NK-92 treated with Interleukin-12 subunit alpha and Interleukin-12 subunit beta, amount 100 ng/mL, for 24 hours (cell line): ENCODE results near the gene KLRF1.

Experiments
- DNase-seq: peaks from one replicate; lab custom pipeline; 2025; lab: John Stamatoyannopoulos, UW

KLRF1 gene

DNA sequence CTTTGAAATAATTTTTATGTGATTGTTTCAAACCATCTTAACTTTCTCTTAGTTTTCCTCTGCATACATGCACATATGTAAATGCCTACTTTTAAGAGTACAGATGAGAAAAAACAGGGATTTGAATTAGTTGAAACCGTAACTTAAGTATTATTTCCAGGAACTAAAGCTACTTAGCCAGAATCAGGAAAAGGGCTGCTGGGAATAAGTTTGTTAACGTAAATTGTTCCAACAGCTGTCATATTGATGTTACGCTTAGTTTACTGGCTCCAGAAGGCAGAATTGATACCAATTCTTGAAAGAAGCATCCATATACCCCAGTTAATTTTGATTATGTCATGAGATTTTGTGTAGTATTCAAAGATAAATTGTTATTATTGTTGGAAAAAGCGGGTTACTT is 17.9 kb upstream of the KLRF1 start:
- no peak for DNase-seq

DNA sequence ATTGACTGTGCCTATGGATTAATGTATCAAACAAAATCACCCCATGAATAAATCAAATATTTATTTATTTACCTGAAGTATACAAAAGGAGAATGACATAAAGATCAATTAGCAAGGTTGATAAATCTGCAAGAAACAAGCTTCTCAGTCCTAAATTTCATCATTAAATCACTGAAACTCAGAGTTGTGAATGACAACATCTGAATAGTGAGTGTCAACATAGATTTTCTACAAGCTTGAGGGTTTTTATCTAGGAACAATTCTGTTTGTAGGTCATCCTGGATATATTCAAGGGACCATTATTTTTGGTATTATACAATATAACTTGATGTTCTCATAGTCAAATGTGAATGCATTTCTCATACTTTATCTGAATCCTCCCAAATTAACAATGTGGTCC is 17.4 kb upstream of the KLRF1 start:
- DNase-seq: no peak

DNA sequence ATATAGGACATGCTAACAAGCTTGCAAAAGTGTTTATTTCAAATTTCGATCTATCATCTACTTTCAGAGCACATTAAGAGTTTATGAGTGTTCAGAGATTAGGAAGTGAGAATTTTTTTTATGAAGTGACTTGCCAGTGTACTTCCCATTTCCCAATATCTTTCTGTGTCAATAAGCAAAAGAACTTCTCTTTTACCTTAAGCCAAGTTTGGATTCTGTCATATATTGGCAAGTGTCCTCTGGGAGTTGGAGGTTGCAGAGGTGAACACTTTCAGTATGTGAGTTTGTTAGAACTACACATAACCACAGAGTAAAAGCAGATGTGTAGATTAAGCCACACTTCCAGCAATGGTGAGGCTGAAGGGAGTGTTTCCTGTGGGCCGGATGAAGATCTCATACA is 16.6 kb upstream of the KLRF1 start:
- no peak for DNase-seq

DNA sequence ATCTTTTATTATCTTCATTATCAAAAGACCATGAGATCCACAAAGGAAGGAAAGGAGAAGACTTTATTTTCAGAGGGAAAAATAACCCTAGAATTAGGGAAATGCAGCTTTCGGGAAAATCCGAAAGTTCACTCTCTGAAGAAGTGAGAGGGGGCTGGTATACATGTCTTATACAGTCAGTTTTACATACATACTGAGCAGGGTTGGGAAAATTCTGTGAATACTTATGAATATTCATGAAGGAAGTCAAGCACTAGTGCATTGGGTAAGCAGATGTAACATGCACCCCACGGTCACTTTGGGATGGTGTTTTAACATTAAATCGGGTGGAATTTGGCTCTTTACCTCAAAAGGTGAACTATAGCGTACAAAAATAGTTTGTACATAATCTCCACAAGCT is 15.7 kb upstream of the KLRF1 start:
- DNase-seq: no peak

DNA sequence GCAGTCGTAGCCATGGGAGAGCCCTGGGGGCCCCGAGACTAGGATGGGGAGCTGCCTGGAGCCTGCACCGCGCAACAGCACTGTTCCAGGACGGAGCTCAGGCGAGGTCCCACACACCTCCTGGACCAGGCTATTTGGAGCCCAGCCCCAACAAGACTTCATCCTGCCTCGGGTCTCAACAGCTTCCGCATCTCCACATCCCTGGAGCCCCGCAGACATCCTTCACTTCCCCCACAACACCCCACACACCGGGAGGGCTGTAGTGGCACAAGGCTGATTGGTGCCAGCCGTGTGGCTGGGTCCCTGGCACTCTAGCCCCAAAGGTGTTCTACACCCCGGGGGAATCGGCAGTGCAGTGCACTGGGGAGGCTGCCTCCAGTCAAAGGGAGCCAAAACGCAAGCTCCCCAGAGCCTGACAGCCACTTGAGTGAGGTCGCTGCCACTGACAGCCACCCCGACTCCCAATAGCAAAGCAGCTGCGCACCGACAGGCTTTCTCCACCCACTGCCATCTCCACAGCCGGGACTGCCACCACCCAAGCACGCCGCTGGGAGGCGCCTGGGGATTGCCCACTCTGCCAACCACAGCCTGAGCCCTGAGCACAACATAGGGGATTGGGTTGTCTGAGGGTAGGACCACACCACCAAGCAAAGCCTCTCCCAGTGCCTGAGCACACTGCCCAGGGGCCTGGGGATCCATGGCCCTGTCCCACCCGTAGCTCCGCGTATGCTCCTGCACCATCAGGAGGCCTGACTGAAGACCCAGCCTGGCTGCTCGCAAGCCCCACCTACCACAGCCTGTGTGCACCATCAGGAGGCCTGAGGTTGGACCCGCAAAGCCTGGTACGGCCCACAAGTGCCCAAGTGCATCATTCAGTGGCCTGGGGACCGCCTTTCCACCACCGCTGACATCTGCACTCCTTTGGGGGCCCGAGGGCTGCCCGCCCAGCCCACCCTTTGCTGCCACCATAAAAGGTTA is 13.2 kb upstream of the KLRF1 start:
- peak; percentile 54 for DNase-seq

DNA sequence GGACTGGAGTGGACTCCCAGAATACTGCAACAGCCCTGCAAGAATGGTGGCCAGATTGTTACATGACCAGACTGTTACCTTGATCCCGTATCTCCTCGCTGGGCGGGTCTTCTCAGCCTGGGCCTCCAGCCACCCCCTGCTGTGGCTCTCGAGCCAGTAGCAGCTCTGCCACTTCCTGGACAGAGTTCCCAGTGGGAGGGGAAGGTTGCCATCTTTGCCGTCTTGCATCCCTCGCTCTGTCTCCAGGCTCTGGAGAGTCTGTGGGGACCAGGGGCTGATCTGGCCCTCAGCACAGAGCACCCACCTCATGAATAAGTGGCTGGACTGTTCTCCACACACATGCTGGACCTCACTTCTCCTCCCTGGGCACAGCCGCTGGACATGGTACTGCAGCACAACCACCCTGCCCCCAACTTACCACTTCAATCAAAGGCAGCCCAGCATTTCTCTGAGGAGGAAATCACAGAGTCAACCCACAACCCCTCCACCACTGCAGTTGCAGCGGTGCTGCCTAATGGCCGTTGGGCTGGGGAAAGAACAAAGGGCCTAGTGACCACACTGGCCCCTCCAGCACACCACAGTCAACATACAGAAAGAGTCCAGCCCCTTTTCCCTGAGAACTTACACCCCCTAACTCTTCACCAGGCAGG is 6.9 kb upstream of the KLRF1 start:
- DNase-seq: no peak

DNA sequence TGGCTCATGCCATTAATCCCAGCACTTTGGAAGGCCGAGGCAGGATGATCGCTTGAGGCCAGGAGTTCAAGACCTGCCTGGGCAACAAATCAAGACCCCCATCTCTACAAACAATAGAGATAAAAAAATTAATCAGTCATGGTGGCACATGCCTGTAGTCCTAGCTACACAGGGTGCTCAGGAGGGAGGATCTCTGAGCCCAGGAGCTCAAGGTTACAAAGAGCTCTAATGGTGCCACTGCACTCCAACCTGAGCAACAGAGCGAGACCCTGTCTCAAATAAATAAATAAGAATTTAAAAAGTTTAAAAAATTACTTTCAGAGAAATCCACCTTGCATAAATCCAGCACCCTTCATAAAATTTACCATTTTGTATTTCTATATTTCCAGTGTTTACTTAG is 2.2 kb downstream of the KLRF1 start:
- DNase-seq: no peak

DNA sequence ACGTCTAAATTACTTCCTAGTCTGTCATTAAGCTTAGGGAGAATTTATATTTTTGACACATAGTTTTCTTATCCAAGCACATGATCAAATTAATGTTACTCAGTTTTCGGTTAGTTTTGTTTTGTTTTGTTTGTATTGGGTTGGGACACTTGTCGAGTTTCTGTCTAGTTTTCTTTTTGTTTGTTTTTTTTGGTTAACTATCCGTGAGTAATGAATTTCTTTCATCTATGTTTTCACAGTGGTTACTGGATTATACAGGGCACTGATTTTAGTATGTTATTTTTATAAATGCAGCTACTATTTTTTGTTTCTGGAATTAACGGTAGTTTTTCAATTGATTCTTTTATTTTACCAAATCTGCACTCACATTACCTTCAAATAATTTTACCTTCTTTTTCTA is 2.7 kb downstream of the KLRF1 start:
- no peak for DNase-seq

DNA sequence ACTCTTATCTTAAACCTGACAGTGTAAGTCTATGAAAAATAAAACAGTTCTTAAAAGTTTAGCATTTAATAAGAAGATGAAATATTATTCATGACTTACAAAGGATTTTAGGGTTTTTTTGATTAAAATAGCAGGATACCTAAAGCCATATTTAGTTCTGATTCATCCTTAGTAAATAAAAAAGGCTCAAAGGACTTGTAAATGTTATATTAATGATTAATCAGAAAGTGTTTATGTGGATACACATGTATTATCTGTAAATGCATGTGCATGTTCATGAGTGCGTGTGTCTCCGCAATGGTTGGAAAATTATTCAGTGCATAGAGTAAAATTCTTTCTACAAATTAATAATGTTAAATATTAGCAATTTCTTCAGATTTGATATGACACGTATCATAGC is 4.4 kb downstream of the KLRF1 start:
- no peak for DNase-seq

DNA sequence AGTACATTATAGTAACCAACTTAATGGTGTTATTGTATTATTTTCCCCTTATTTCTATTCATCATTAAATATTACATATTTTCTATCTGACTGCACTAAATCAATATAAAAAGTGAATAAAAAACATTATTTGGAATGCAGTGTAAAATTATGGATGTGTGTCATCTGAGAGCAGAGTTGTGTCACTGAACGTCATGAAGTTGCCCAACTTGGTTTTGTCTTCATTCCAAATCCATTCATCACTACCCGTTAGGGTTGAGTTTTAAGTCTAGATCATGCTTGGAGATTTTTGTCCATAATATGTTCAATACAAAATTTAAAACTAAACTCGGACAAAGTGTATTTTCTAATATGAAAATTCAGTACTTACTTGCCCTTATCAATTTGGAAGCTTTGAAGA is 16.1 kb downstream of the KLRF1 start:
- DNase-seq: no peak

DNA sequence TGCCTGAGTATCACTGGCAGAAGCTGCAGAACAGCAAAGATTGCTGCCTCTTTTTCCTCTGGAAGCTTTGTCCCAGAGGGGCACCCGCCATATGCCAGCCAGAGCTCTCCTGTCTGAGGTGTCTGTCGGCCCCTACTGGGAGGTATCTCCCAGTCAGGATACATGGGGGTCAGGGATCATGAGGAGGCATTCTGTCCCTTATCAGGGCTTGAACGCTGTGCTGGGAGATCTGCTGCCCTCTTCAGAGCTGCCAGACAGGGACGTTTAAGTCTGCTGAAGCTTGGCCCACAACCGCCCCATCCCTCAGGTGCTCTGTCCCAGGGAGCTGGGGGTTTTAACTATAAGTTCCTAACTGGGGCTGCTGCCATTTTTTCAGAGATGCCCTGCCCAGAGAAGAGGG is 21.6 kb downstream of the KLRF1 start:
- no peak for DNase-seq

DNA sequence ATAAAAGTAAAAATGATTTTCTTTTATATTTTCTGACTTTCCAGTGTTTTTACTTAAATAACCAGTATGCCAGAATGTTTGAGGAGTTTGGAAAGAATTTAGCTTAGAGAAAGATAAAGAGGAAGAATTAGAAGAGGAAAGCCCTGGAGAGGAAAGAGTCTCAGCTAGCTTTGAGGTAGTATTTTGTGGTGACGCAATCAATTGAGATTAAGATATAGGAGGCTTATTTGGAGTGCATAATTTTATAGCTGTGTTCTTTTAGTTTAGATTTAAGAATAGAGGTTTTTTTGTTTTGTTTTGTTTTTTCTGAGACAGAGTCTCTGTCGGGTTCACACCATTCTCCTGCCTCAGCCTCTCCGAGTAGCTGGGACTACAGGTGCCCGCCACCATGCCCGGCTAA is 23.8 kb downstream of the KLRF1 start:
- DNase-seq: no peak

DNA sequence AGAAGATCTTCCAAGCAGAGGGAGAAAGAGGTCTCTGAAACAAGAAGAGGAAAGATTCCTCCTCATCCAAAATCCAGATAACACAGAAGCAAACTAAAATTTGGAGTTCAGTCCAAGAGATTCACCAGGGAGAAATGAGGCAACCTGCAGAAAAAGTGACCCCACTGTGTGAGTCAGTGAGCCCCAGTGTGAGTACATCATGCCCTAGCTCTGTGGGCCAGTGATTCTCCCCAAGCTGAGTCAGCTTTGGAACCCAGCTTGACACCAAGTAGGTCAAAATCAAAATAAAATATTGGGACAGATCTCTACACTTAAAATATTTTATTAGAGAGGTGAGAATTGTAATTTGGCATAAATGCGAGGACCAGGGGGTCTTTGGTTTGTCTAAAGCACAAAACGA is 24.6 kb downstream of the KLRF1 start:
- no peak for DNase-seq

DNA sequence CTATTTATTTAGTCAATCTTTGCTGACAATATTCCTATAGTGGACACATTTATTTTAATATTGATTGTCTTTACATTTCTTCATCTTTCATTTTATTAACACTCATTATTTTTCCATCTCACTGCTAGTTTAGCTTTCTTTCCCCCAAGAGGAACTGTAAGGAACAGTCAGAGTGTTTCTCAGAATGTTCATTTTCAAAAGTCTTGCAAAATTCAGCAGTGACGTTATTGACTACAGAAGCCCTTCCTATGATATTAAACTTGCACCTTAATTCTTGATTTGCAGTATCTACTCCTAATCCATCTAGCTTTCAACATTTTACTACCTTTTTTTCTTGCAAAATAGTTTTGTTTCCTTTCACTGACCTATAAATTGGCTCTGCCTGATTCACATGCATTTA is 28.9 kb downstream of the KLRF1 start:
- no peak for DNase-seq

DNA sequence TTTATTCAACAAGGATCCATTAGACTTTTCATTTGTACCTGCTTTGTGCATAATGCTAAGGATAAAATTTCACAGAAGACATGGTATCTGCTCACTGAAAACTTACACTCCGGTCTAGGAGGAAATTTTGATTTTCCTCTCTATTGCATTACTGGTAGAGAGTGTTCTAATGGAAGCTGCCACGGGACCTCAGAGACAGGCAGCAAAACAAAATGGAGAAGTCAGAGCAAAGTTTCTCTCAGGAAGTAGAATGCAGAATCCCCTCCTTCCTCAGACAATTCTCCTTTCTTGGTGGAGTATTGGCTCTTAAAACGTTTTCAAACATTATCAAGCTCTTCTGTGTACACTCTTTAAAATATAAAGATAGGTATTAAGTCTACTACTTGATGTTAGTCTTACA is 29.6 kb downstream of the KLRF1 start:
- no peak for DNase-seq

DNA sequence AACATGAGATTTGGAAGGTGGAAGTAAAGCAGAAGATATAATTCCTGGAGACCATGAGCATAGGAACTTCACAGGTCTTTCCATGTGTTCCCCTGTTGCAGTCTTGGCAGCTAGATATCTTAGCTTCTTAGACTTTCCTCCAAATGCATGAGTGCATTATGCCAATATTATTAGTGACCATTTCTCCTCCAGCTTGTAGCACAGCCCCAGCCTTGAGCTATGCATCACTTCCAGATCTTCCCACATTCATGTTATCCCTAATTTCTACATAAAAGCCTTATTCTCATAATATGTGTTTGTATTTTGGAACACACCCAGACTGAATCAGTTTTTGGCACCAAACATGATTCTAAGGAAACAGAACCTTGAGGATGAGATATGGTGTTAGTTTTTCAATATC is 30.9 kb downstream of the KLRF1 start:
- no peak for DNase-seq

DNA sequence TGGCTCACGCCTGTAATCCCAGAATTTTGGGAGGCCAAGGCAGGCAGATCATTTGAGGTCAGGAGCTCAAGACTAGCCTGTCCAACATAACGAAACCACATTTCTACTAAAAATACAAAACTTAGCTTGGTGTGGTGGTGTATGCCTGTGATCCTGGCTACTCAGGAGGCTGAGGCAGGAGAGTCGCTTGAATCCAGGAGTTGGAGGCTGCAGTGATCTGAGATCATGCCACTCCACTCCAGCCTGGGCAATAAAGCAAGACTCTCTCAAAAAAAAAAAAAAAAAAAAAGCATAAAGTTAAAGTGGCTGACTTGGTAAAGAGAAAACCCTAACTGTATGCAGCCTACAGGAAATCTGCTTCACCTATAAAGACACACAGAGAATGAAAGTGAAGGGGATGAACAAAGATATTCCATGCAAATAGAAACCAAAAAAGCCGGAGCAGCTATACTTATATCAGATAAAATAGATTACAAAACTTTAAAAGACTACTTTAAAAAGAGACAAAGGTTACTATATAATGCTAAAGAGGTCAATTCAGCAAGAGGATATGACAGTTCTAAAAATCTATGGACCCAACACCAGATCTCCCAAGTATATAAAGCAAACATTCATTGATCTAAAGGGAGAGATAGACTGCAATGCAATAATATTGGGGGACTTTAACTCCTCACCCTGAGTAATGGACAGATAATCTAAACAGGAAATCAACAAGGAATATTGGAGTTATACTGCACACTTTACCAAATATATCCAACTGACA is 37.8 kb downstream of the KLRF1 start:
- DNase-seq: no peak

DNA sequence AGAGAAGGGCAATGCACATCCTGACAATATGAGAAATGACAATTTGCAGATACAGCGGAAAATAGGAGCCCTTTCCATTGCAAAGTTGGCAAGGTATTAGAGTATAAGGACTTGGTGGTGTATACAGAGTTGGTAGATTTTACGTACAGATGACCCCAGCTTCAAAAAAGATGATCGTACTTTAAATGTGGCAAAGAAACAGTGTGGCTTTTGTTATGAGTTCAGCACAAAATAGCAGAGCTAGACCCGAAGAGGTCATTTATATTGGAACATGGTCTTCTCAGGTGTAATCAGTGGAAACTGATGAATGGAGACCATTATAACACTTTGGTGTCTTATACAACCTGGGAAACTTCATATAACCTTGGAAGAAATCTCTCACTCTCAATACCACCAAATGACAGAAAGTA is 39.6 kb downstream of the KLRF1 start:
- no peak for DNase-seq

DNA sequence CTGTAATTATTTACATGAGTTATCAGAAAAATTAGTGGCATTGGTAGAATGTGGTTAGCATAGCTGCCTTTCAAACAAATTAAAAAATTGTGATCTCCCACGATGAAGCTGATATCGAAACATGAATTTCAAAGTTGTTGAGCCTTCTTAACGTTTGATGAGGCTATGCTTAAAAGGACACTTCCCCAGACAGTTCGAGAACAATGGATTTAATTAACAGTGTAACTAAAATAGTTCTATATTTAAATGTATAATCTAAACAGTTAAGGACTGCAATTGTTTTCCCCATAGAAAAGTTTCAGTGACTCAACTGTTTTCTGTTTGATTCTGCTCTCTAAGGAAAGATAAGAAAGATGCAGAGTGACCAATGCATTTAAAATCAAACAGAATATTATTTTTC is 40.2 kb downstream of the KLRF1 start:
- no peak for DNase-seq

DNA sequence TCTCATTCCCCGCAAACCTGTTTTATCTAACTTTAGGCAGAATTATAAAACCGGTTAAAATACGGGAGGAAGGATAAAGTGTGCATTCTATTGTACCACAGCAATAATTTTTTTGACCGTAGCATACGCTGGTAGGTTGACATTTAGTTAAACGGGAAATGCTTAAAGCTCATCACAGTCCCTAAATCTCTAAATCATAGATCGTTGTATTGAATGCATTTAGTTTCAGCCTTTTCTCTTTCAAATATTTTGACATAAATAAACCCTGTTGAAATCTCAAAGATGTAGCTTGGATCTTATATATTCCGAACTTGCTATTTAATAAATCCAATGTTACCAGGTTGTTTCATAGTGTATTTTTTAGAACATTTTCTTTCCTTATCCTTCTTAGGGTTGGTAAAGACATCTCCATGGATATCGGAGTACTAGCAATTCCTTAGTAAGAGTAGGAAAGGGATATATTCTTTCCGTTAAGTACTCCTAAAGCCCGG is 41.1 kb downstream of the KLRF1 start:
- no peak for DNase-seq

DNA sequence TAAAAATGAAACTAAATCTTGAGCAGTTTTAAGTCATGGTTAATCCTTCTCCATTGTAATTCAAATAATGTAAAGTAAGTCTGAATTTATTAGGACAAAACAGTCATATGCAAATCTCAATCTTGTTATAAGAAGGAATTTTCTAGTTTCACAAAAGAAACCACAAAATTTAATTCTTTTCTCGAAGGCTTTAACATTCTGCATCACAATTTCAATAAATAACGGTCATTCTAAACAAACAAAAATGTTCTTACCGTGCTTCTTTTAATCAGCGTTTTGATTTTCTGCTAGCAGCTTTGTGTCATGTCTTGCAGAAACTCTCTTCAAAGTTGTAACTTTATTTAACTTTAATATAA is 41.6 kb downstream of the KLRF1 start:
- DNase-seq: no peak

DNA sequence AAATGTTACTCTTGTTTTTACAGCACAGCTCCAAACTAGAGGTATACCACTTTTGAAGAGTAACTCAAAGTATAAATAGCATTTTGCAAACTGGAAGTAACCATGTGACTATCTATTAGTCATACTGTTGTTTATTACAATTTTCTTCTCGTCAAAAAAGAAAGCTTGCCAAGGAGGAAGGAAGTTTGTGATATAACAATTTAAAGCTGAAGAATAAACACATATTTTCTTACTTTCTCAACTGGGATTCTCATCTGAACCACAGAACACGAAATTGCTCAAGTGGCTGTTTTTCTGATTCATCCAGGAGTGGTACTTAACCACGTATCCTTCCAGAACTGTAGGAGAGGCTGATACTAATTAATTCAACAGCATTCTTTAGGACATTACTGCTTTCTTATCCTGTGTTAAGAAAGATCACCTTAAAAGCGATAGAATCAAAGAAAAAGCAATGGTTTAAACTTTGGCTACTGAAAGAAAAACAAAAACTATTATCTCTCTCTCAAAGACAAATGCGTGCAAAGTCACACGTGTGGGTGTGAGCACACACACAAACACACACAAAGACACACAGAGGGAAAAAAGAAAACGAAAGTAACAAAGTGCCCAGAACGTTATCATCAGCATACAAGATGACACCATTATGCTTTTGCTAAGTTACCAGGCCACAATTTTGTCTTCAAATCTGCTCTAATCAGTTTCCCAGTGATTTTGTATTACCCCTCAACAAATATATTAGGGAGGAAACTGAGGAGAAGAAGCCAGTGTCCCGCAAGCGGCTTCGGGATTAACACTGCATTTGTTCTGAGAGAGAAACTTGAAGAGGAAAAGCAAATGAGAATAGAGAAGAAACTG is 42.3 kb downstream of the KLRF1 start, which contains the start of gene CLEC2B:
TSS of gene CLEC2B (minus strand) at position 48 of the 855 bp plus-strand sequence.
- peak; percentile 14 for DNase-seq
